NCI-H748 (cell line): ENCODE data around the gene FREM1.
"Not testable (repeated sequence)": the region's sequence is repeated elsewhere in the genome, so short reads cannot be mapped to it uniquely, and the experiment has no call there.

Source experiments
- DNase-seq: peaks from one replicate; lab custom pipeline; 2025; ENCODE audit not compliant: unreplicated experiment; lab: John Stamatoyannopoulos, UW

Gene FREM1, protein sequence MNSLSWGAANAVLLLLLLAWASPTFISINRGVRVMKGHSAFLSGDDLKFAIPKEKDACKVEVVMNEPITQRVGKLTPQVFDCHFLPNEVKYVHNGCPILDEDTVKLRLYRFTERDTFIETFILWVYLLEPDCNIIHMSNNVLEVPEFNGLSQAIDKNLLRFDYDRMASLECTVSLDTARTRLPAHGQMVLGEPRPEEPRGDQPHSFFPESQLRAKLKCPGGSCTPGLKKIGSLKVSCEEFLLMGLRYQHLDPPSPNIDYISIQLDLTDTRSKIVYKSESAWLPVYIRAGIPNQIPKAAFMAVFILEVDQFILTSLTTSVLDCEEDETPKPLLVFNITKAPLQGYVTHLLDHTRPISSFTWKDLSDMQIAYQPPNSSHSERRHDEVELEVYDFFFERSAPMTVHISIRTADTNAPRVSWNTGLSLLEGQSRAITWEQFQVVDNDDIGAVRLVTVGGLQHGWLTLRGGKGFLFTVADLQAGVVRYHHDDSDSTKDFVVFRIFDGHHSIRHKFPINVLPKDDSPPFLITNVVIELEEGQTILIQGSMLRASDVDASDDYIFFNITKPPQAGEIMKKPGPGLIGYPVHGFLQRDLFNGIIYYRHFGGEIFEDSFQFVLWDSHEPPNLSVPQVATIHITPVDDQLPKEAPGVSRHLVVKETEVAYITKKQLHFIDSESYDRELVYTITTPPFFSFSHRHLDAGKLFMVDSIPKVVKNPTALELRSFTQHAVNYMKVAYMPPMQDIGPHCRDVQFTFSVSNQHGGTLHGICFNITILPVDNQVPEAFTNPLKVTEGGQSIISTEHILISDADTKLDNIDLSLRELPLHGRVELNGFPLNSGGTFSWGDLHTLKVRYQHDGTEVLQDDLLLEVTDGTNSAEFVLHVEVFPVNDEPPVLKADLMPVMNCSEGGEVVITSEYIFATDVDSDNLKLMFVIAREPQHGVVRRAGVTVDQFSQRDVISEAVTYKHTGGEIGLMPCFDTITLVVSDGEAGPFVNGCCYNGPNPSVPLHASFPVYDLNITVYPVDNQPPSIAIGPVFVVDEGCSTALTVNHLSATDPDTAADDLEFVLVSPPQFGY (N-terminal part only)

DNA sequence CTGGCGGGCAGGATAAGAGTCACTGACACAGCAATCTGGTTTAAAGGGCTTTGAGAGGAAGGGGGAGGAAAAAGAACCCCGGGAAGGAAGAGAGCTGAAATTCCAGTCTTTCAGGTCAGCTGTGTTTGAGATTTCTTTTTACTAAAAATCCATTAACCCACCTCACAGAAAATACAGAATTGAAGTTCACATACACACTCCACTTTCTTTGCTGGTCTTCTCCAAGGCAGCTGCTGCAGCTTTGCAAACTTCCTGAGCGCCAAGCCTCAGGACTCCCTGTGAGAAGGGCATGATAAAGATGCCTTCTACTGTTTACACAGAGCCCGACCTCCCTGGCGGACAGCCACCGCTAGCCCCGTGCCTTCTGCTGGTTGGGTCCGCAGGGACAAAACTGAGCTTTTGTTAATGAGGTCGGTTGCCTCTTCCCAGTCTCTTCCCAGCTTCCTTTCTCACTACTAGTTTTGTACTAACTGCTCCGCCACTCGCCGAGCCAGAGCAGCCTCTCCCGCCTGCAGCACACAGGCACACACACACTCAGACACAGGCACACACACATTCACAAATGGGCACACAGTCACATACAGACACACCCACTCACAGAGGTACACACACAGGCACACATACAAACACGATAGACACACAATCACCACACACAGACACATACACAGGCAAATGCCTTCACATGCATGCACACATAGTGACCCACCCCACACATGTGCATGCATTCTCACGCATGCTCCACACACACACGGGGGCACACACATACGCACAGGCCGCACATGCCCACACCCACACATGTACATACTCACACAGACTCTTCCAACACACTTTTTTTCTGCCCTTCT, at the start of gene FREM1:
FREM1 (minus strand) TSS at position 468 of the 845 bp plus-strand sequence. CDS start 41,451 bp downstream, outside the sequence.
- DNase-seq: peak; percentile 85

DNA sequence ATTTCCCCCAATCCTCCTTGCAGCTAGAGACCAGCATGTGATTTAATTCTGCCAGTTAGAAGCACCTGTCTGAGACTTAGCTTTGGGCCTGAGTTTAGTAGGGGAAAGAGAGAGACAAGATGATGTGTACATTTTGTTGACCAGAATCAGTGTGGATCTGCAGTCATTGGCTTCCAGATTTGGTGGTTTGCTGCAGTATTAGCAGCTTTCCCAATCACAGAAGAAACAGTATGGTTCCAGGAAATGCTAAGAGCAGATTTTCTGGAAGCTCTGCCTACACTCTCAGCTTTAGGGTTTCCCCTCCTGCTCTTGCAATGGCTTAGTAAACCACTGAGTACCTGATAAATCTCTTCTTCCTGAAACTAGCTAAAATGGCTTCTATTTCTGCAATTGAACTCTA, 48.8 kb upstream of the FREM1 start:
- DNase-seq: no peak

DNA sequence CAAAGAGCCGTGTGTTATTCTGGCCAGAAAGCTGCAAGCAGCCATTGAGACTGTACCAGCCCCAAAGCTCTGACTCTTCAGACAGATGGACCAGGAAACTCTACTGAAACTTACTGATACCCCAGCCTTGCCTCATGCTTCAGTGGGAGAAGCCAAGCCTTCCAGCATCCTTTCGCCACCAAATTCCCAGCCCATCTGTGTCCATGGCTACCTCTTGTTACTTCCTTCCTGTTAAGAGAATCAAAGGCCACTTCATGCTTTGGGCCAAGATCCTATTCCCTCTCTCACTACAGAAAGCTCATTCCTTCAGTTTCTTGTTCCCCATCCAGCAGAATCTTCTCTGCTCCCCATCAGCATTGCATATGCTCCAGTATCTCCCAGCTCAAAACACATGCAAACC, 46.9 kb upstream of the FREM1 start:
- no peak for DNase-seq

DNA sequence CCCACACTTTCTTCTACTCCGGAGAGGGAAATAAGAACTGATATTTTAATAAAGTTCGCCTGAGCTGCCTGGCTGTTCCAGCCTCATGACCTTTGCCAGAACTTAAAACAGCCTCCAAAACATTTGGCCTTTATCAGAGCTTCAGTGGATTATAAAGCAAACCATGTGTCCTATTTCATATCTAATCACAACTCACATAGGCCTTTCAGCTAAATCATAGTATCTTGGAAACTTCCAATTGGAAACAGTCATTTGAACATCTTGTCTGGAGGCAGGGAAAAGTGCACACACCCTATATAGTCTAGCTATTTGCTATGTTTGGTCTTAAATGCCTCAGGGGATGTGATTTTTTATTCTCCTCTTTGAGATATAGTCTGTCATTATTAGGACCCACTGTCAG, 46.0 kb upstream of the FREM1 start:
- no peak for DNase-seq

DNA sequence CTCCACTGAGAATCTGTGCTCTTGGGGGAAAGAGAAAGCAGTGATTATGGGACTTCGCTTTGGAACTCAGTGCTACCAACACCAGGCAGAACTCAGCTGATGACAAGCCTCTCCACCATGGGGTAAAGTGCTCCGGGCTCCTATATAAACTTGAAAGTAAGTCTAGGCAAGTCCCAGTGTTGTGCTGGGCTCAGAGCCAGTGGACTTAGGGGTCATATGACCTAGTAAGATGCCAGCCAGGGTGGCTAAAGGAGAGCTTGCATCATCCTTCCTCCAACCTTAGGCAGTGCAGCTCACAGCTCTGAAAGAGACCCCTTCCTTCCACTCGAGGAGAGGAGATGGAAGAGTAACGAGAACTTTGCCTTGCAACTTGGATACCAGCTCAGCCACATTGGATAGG, 35.1 kb upstream of the FREM1 start:
- no peak for DNase-seq

DNA sequence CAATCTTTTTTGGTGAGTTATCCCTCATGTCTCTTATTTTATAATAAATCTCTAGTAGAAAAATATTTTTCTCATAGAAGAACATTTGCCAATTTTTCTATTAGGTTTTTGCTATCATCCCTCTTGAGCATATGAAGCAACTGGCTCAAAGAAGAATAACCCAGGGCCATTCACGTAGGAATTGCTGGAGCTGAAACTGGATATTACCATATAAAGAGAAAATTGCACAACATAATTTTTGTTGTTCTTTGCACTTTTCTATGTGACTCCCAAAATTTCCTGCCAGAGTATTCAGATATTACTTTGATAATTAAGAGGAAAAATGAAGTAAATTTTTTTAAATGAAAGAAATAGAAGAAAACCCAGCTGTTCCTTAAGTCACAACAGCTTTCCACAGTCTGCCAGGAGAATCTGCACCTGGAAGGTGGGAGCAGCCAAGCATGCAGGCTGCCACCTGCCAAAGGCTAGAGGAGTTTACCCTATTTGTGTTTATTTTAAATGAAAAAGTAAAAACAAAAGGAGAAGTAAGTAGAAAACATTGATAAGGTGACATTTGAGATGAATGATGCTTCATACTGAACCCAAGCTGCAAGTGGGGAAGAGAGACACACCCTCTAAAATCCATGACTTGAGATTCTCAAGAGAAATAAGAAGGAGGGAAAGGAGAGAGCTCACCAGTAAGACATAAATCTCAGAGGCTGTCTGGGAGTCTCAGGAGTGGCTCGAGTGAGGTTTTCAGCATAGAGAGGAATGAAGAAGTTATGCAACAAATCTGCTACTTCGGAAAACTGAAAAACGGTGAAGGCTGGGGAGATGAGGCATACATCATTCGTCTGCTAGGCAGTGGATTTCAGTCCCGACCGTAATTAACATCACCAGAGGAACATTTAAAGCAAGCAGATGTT, 31.5 kb upstream of the FREM1 start:
- DNase-seq: no peak

DNA sequence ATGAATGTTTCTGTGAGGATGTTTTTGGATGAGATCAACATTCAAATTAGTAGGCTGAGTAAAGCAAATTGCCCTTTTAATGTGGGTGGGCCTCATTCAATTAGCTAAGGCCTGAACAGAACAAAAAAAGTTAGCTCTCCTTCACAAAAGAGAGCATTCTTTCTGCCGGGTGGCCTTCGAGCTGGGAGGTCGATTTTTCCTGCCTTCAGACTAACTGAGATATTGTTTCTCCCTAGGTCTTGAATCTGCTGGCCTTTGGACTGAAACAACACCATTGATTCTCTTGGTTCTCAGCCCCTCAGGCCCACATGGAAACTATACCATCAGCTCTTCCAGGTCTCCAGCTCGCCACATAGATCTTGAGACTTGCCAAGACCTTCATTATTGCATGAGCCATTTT, 29.1 kb upstream of the FREM1 start:
- DNase-seq: no peak

DNA sequence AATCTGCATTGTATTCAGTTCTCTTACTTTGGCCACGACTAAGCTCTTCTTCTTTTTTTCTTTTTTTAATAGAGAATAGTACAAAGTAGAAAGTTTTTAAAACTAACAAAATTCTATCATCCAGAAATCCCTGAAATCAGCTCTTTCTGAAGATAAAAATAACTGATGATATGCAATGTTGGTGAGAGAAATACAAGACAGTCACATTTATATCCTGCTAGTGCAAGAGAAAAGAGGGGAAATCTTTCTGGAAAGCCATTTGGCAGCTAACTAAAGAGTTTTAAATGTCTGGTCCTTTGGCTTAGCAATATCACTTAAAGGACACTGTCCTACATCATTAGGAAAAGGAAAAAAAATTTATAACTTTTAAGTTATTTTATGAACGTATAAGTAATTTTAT, 27.0 kb upstream of the FREM1 start:
- DNase-seq: no peak

DNA sequence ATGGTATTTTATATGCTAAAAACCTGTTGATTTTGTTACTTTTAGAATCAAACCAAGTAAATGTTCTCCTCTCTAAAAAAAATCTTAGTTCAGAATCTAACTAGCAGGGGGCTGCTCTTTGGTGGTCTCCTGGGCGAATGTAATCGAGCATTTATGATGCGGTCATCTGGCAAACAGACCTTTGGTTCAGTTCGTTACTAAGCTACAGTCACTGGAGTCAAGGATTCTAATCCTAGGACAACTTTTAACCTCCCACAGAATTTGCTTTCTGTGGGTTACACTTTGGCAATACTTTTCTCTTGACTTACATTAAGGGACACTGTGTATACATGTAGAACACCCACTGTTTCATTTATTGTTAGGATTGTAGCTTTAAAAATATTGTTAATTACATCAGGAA, 26.3 kb upstream of the FREM1 start:
- DNase-seq: no peak

DNA sequence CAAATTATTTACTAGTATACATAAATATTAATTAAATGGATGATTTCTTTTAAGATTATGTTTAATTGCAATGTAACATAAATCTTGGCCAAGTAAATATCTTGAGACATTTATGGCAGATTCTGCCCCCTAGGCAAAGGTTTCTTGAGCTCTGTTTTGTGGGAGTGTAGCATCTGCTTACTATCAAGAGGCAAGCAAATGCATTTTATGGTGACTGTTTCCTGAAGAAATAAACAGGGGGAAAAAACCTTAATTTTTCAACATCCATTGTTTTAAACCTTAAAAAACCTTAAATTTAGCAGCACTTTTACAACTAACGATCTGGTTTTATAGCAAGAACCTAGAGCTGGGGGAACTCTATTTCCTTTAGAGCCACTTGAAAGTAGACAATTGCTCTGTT, 25.7 kb upstream of the FREM1 start:
- no peak for DNase-seq

DNA sequence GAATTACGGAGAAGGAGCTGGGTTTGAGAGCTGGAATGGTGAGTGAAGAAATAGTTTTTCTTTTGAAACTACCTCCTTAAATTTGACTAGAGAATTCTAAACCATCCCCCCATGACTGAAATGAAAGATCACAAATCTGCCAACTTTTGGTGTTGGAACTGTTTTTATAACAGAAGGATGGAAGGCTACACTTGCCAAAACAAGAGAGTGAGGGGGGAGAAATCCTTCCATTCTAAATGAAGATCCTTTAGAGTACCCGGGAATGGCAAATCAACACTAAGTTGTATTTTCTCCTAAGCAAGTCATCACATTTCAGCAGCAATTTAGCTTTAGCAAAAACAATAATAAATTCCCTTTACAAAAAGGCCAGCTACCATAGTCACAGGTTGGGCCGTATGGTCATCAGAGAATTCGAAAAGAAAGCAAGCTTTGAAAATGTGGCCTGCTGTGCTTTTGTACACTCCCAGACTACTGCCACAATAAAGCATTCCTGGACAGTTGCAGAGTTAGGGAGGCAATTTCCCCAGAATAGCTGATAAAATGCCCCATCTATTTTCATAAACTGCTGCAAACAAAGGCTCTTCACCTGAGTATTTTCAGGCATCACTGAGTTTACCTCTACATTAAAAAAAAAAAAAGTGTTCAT, 25.0 kb upstream of the FREM1 start:
- no peak for DNase-seq

DNA sequence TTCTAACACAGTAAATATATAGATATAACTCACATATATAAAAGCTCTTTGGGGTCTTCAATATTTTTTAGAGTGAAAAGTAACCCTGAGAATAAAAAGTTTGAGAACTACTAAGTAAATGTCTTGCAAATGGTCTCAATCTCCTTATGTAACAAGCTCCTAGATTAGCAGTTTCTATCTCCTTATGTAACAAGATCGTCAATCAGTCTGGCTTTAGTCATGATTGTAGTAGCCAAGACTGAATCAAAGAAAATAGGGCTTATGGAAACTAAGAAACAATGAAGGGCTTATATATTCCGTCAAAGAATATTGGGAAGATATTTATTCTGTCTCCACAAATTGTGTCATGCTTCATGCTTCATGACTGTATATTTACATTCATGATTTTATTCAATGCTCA, 22.4 kb upstream of the FREM1 start:
- no peak for DNase-seq

DNA sequence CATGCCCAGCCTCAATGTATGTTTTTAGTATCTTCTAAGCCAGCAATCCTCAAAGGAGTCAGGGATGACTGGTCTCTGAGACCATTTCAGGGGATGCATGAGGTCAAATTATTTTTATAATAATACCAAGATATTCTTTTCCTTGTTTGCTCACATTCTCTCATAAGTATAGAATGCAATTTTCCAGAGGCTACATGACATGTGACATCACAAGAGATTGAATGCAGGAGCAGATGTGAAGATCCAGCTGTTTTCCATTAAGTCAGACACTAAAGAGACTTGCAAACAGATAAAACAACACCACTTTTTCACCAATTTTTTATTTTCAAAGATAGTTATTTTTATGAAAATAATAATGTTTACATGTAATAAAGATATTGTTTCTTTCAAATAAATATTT, 22.0 kb upstream of the FREM1 start:
- no peak for DNase-seq

DNA sequence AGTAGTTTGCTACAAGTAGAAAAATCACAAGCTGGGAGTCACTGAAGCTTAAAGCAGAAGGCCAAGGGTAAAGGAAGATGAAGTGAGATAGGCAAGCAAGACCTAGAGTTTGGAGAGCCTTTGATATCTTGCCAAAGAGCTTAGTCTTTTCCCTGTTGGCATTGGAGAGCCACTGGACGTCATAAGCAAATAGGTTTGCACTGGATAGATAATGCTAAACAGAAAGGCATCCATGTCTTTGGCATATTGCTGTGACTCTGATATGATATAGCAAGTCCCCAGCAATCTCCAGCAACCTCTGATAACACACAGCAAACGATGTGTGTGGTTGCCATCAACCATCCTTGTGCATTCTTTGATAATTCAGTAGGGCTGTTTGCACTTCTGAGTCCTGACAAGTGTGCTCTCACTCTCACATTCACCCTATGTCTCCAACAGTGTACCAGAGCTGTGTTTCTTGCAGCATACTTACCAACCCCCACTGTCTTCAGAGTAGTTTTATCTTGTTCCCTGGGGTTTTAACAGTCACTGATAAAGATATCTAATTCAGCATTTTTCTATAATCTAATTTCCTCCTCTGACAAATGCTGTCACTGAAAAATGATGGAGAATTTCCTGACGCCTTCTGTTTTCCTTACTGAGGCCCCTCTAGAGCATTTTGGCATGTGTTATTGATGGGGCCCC, 16.9 kb upstream of the FREM1 start:
- DNase-seq: no peak

DNA sequence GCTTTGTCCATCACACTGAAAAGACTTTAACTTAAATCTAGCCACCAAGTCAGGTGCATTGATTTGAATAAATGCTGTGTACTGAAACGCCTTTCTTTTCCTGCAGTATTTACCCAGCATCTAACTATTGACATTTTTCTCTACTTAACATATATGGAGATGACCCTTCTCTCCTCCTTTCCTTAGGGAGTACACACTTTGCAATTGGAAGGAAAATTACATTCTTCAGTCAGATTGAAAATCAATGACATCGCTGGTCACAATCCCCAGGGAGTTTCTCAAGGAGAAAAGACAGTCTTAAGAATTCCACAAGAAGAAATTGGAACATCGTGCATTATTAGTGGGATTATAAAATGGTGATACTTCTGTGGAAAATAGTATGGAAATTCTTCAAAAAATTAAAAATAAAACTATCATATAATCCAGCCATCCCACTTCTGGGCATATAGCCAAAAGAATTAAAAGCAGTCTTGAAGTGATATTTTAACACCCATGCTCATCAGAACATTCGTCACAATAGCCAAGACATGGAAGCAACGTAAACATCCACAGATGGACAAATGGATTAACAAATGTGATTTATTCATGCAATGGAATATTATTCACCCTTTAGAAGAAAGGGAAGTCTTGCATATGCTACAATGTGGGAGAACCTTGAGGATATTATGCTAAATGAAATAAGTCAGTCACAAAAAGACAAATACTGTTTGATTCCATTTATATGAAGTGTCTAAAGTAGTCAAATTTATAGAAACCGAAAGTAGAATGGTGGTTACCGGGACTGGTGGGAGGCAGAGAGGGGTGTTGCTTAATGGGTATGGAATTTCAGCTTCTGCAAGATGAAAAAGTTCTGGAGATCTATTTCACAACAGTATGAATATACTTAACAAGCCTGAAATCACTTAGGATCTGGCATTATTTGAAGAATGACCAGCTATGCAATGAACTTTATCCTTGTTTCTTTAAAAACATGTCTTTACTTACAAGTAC, 14.3 kb upstream of the FREM1 start:
- no peak for DNase-seq

DNA sequence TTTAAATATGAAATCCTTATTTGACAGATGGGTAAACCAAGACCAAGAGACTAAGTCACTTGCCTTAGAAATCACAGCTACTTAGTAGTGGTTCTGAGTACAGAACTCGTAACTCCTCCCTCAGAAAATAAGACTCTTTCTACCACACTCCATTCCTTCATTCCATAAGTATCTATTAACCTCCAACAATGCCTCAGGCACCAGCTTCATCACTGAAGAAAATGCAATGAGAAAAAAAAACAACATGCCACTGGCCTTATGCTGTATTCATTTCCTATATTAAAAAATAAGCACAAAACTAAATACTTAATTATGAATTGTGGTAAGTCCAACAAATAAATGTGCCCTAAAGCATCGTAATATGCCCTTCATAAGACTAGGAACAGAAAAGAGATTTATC, 13.5 kb upstream of the FREM1 start:
- no peak for DNase-seq

DNA sequence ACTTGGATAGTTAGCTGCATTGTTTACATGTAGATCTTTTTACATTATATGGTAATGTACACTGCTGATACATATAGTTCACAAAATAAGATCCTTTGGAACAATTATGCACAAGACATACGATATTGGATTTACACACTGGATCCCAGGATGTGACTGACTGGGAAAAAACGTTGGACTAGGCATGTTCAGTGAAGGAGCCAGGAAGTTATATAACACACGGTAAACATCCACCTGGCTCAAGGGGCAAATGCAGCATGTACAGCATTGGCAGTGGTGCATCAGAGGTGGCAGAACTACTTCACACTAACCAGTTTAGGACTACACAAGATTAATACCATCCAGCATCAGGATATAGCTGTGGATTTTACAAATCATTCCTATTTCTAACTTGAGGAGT, 10.6 kb upstream of the FREM1 start:
- DNase-seq: not testable (repeated sequence)

DNA sequence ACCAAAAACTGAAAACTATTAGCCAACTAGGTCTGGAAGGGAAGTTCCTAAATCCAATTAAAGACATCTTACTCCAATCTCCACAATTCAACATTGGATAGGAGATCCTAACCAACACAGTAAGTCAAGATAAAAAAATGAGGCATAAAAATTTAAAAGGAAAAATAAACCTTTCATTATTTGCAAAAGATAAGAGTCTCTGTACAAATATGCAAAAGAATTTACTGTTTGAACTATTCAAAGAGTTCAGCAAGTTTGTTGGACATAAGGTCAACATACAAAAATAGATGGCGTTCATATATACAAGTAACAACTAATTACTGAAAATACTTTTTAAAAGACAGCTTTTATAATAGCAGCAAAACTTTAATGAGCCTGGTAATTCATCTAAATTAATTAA, 3.1 kb upstream of the FREM1 start:
- DNase-seq: no peak
